Endothelial cell of umbilical vein (primary cell): Measurements from ENCODE around the gene EIF2AK3. TPM values are rescaled to one million over a fixed set of nuclear protein-coding genes. Genes with fewer than 3 reads are reported as not detected.

Source experiments
- BruUV-seq: library from RNA; stranded (reverse); fragments of 400-500 nt; replicated peaks from 2 replicates; lab custom pipeline; 2021; lab: Mats Ljungman, UMichigan
- CTCF ChIA-PET: fragments of 300-600, 350-600 bp; sonication (Branson Sonifier 250); formaldehyde crosslinking; loops from one replicate; lab custom pipeline; 2021; ENCODE audit warnings: antibody characterized with exemption, inconsistent platforms; lab: Charles Lee
- POLR2A ChIA-PET: fragments of 300-600, 350-600 bp; sonication (Branson Sonifier 250); formaldehyde crosslinking; loops from one replicate; lab custom pipeline; 2021; ENCODE audit warnings: antibody characterized with exemption, inconsistent platforms; lab: Charles Lee
- DNase-seq: peaks from one replicate; pipeline ENCODE4 v3.0.0-alpha.2; 2011; ENCODE audit warnings: low read depth, low spot score
- FAIRE-seq: peaks from 2 replicates; lab custom pipeline; 2011; peaks lifted over from hg19 to GRCh38; lab: Jason Lieb, UNC
- H2AFZ ChIP-seq: 2 replicates; pipeline ENCODE4 v1.6.0; 2012; ENCODE audit warnings: low read depth, low read length, control low read depth, inconsistent platforms
- H3K27ac ChIP-seq: 2 replicates; pipeline ENCODE4 v1.5.1; 2011; ENCODE audit warnings: low read depth, mild to moderate bottlenecking, control low read depth, low read length, moderate library complexity; ENCODE audit not compliant: insufficient read depth
- H3K27me3 ChIP-seq, 2 experiments: 2 replicates each; pipeline versions ENCODE4 v1.6.0 to v1.6.1; 2011; ENCODE audit warnings: low read length in 2 of 2, mixed read lengths in 1 of 2; ENCODE audit not compliant: control insufficient read depth in 2 of 2, insufficient read depth in 2 of 2
- H3K36me3 ChIP-seq, 2 experiments: 2 replicates in 1 of 2; 3 replicates in 1 of 2; pipeline ENCODE4 v1.5.1; 2011; ENCODE audit warnings: low read length in 2 of 2, mild to moderate bottlenecking in 1 of 2, moderate library complexity in 1 of 2; ENCODE audit not compliant: control insufficient read depth in 2 of 2, insufficient read depth in 2 of 2; ENCODE audit errors: extremely low read depth in 1 of 2
- H3K4me1 ChIP-seq: 3 replicates; pipeline ENCODE4 v1.5.1; 2011; ENCODE audit warnings: mild to moderate bottlenecking, low read length; ENCODE audit not compliant: control insufficient read depth, insufficient read depth; ENCODE audit errors: extremely low read depth
- H3K4me2 ChIP-seq: 2 replicates; pipeline ENCODE4 v1.6.1; 2011; ENCODE audit warnings: low read length, control low read depth, mixed read lengths; ENCODE audit not compliant: insufficient read depth
- H3K4me3 ChIP-seq, 3 experiments: fragments of 200-600 bp in 1 of 3; sonication (generic), shearing (Covaris generic) in 1 of 3; replicated peaks in 1 of 3; 2 replicates each; pipeline ENCODE4 v1.5.1; 2011 to 2016; ENCODE audit warnings: control low read depth in 3 of 3, low read length in 3 of 3, mild to moderate bottlenecking in 2 of 3, inconsistent platforms in 1 of 3, low read depth in 1 of 3, moderate library complexity in 1 of 3; ENCODE audit not compliant: insufficient read depth in 1 of 3
- H3K79me2 ChIP-seq: 2 replicates; pipeline ENCODE4 v1.6.0; 2012; ENCODE audit warnings: low read length, inconsistent platforms; ENCODE audit not compliant: control insufficient read depth, insufficient read depth
- H3K9ac ChIP-seq: replicated peaks from 2 replicates; pipeline ENCODE3; 2011; ENCODE audit warnings: low read length, control low read depth; ENCODE audit not compliant: insufficient read depth; ENCODE audit errors: extremely low read depth
- H3K9me1 ChIP-seq: replicated peaks from 3 replicates; pipeline ENCODE4 v1.6.0; 2011; ENCODE audit warnings: mild to moderate bottlenecking, low read length; ENCODE audit not compliant: control insufficient read depth, insufficient read depth; ENCODE audit errors: extremely low read depth
- H3K9me3 ChIP-seq: replicated peaks from 2 replicates; pipeline ENCODE4 v1.5.1; 2012; ENCODE audit warnings: low read length, inconsistent platforms; ENCODE audit not compliant: control insufficient read depth, insufficient read depth
- H4K20me1 ChIP-seq: replicated peaks from 2 replicates; pipeline ENCODE3; 2011; ENCODE audit warnings: mild to moderate bottlenecking, low read length; ENCODE audit not compliant: control insufficient read depth, insufficient read depth; ENCODE audit errors: extremely low read depth
- EZH2 ChIP-seq: IDR thresholded peaks from 2 replicates; pipeline ENCODE4 v1.6.1; 2012; ENCODE audit warnings: borderline replicate concordance, low read depth, mild to moderate bottlenecking, moderate library complexity, low read length, inconsistent platforms; ENCODE audit not compliant: severe bottlenecking
- FOS ChIP-seq: IDR thresholded peaks from 2 replicates; pipeline ENCODE4 v1.6.1; 2011; ENCODE audit warnings: mild to moderate bottlenecking, low read length, moderate library complexity, borderline replicate concordance; ENCODE audit not compliant: insufficient read depth
- GATA2 ChIP-seq: IDR thresholded peaks from 2 replicates; pipeline ENCODE4 v1.7.0; 2011; ENCODE audit warnings: low read depth, mild to moderate bottlenecking, moderate library complexity, mixed read lengths, low read length; ENCODE audit not compliant: insufficient read length, insufficient read depth
- JUN ChIP-seq: IDR thresholded peaks from 2 replicates; pipeline ENCODE4 v1.6.1; 2011; ENCODE audit warnings: borderline replicate concordance, low read depth; ENCODE audit not compliant: insufficient read length, insufficient read depth
- MAX ChIP-seq: IDR thresholded peaks from 2 replicates; pipeline ENCODE4 v1.6.1; 2011; ENCODE audit not compliant: insufficient read depth, insufficient read length
- MYC ChIP-seq: IDR thresholded peaks from one replicate; pipeline ENCODE4 v1.6.1; 2011; ENCODE audit warnings: mild to moderate bottlenecking, low read depth, low read length
- POLR2A ChIP-seq: IDR thresholded peaks from 2 replicates; pipeline ENCODE4 v1.6.1; 2012; ENCODE audit warnings: low read depth, mild to moderate bottlenecking, control low read depth, low read length
- POLR2AphosphoS5 ChIP-seq: IDR thresholded peaks from 2 replicates; pipeline ENCODE4 v1.6.1; 2012; ENCODE audit warnings: low read depth, mild to moderate bottlenecking, control low read depth, low read length, moderate library complexity; ENCODE audit not compliant: insufficient read depth
- dilution Hi-C: fragments of 300-500 bp; cut with MboI; formaldehyde crosslinking; loops from one replicate; pipeline ENCODE4 v1.15.0; 2019; ENCODE audit warnings: low sequenced_read_pairs; ENCODE audit not compliant: extremely low pct_ligation_motif_present
- intact Hi-C: fragments of 100-400 bp; cut with micrococcal nuclease; formaldehyde crosslinking; loops from one replicate; pipeline ENCODE4 v1.10.0; 2022
- polyA plus RNA-seq, 4 experiments: library from polyadenylated mRNA; depleted of rRNA in 3 of 4; stranded (reverse) in 3 of 4; unstranded in 1 of 4; fragments of >200 nt; gene quantifications; 2 replicates each; pipeline versions ENCODE4 v1.2.1 to v1.2.3, GENCODE V29; 2011 to 2012; ENCODE audit warnings: missing spikeins in 1 of 4
- total RNA-seq: library from RNA; stranded (reverse); gene quantifications from 2 replicates; pipeline ENCODE4 v1.2.3, GENCODE V29; 2021
- TF ChIP-seq, protein P1 (sequence below), 2 donors: IDR thresholded peaks; 1 replicate in 1 of 2; 2 replicates in 1 of 2; pipeline ENCODE4 v1.5.1; 2011; ENCODE audit warnings: low read length in 2 of 2, mild to moderate bottlenecking in 2 of 2, moderate library complexity in 2 of 2, control low read depth in 1 of 2, inconsistent platforms in 1 of 2, low read depth in 1 of 2; ENCODE audit not compliant: insufficient read depth in 1 of 2; ENCODE audit errors: extremely low read depth in 1 of 2

The EIF2AK3 gene
- total and polyA plus RNA-seq, 2 donors (not counting 3 experiments of a cell fraction or from before 2014, with no cell fraction given) = 5.3 to 17.3 TPM

DNA sequence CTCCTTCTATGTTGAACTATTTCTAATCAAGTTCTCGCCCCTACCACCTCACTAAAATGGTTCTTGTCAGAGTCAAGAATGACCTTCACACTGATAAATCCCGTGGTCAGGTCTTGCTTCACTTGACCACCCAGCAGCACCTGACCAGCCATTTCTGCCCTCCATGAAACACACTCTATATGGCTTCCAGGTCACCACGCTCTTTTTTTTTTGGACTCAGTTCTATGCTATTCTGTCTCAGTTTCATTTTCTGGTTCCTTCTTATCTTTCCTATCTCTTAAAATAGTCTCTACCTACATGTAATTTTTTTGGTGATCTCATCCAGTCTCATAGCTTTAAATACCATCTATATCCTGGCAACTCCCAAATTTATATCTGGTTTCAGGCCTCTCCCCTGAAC is 11.4 kb downstream of the EIF2AK3 start:
- no peak overlapping the region for H2AFZ ChIP-seq
- H3K79me2 ChIP-seq = peaks cover 38% of the 10 kb centered on the region
- dilution Hi-C loops (no loop called here), intact Hi-C loops (no loop called here)
- H4K20me1 ChIP-seq = no peaks in the 10 kb centered on the region
- POLR2A ChIA-PET = no interaction called here
- H3K9me1 ChIP-seq = no peaks in the 10 kb centered on the region
- H3K4me2 ChIP-seq = no peak overlapping the region
- H3K4me3 ChIP-seq = no peak overlapping the region
- CTCF ChIA-PET = no interaction called here
- DNase-seq = no peak
- FAIRE-seq = no peak
- no peak overlapping the region for H3K9ac ChIP-seq
- TF ChIP-seq GATA2 = no peak
- no peak for TF ChIP-seq MYC
- TF ChIP-seq, protein P1, sequence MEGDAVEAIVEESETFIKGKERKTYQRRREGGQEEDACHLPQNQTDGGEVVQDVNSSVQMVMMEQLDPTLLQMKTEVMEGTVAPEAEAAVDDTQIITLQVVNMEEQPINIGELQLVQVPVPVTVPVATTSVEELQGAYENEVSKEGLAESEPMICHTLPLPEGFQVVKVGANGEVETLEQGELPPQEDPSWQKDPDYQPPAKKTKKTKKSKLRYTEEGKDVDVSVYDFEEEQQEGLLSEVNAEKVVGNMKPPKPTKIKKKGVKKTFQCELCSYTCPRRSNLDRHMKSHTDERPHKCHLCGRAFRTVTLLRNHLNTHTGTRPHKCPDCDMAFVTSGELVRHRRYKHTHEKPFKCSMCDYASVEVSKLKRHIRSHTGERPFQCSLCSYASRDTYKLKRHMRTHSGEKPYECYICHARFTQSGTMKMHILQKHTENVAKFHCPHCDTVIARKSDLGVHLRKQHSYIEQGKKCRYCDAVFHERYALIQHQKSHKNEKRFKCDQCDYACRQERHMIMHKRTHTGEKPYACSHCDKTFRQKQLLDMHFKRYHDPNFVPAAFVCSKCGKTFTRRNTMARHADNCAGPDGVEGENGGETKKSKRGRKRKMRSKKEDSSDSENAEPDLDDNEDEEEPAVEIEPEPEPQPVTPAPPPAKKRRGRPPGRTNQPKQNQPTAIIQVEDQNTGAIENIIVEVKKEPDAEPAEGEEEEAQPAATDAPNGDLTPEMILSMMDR (IDR thresholded peaks at IDR 0.05; ENCODE audit: extremely low read depth in 1 of 2, insufficient read depth in 1 of 2, low read depth in 1 of 2, low read length in 2 of 2) = no peak
- no peak for TF ChIP-seq POLR2AphosphoS5
- no peak for TF ChIP-seq EZH2
- TF ChIP-seq POLR2A = no peak
- TF ChIP-seq FOS = no peak
- no peak for TF ChIP-seq MAX
- TF ChIP-seq JUN = no peak
- H3K27ac ChIP-seq = no peak overlapping the region
- H3K27me3 ChIP-seq = no peaks in the 10 kb centered on the region
- no TSS peak for BruUV-seq
- H3K9me3 ChIP-seq = no peaks in the 10 kb centered on the region
- no peaks in the 10 kb centered on the region for H3K4me1 ChIP-seq
- no peaks in the 10 kb centered on the region for H3K36me3 ChIP-seq
